Right lung (tissue), 5 donors: Measurements from ENCODE around the gene MROH8. TPM values are rescaled to one million over a fixed set of nuclear protein-coding genes. Genes with fewer than 3 reads are reported as not detected.
A peak's percentile ranks its signal among the peaks of the same experiment; 100 is the strongest.

Experiments used
- DNase-seq, 2 donors: peaks; one replicate each; pipeline ENCODE4 v3.0.0-alpha.2; 2013
- polyA plus RNA-seq, 5 donors: library from polyadenylated mRNA; unstranded; fragments of 120-200 nt; gene quantifications; one replicate each; pipeline versions ENCODE4 v1.2.1 to v1.2.3, GENCODE V29; 2013; ENCODE audit warnings: inconsistent platforms in 1 of 5, low replicate concordance in 1 of 5; ENCODE audit not compliant: insufficient read length in 5 of 5, insufficient read depth in 1 of 5

MROH8 gene
- polyA plus RNA-seq, 5 donors: 4.2 to 5.6 (median 4.9) TPM

- no peak for DNase-seq
These were observed 21.8 kb upstream of the MROH8 start for GRCh38 chr20:37200926-37201826.

GRCh38 chr20:37200376-37200775, 21.0 kb upstream of the MROH8 start:
- no peak for DNase-seq

GRCh38 chr20:37198932-37199660, 19.7 kb upstream of the MROH8 start:
- no peak for DNase-seq

- DNase-seq: no peak
These were observed 15.5 kb upstream of the MROH8 start for GRCh38 chr20:37194621-37195417.

- DNase-seq: no peak
These were observed 14.5 kb upstream of the MROH8 start for GRCh38 chr20:37193821-37194220.

GRCh38 chr20:37193226-37193625, 13.9 kb upstream of the MROH8 start:
- DNase-seq: no peak

- DNase-seq: peak; percentile 86 to 90
These were observed 12.9 kb upstream of the MROH8 start for GRCh38 chr20:37192137-37192854.

GRCh38 chr20:37190354-37191112, 11.2 kb upstream of the MROH8 start:
- DNase-seq: no peak

GRCh38 chr20:37189416-37190016, 10.2 kb upstream of the MROH8 start:
- no peak for DNase-seq

GRCh38 chr20:37188787-37189186, 9.4 kb upstream of the MROH8 start:
- DNase-seq: no peak

- no peak for DNase-seq
These were observed 6.3 kb upstream of the MROH8 start for GRCh38 chr20:37185686-37186085.

GRCh38 chr20:37179683-37180524, 556 bp upstream of the MROH8 start:
- no peak for DNase-seq

GRCh38 chr20:37172836-37173235, 6.5 kb downstream of the MROH8 start:
- no peak for DNase-seq

- DNase-seq: no peak
These were observed 12.5 kb downstream of the MROH8 start for GRCh38 chr20:37166867-37167266.

- no peak for DNase-seq
These were observed 14.3 kb downstream of the MROH8 start for GRCh38 chr20:37165031-37165430.

GRCh38 chr20:37163832-37164554, 15.4 kb downstream of the MROH8 start:
- DNase-seq: no peak

GRCh38 chr20:37162646-37163045, 16.7 kb downstream of the MROH8 start:
- DNase-seq: no peak

GRCh38 chr20:37161830-37162549, 17.4 kb downstream of the MROH8 start:
- no peak for DNase-seq
